Measurements from ENCODE around the gene ACP5.
A peak's percentile ranks its signal among the peaks of the same experiment; 100 is the strongest.

ACP5 gene

DNA sequence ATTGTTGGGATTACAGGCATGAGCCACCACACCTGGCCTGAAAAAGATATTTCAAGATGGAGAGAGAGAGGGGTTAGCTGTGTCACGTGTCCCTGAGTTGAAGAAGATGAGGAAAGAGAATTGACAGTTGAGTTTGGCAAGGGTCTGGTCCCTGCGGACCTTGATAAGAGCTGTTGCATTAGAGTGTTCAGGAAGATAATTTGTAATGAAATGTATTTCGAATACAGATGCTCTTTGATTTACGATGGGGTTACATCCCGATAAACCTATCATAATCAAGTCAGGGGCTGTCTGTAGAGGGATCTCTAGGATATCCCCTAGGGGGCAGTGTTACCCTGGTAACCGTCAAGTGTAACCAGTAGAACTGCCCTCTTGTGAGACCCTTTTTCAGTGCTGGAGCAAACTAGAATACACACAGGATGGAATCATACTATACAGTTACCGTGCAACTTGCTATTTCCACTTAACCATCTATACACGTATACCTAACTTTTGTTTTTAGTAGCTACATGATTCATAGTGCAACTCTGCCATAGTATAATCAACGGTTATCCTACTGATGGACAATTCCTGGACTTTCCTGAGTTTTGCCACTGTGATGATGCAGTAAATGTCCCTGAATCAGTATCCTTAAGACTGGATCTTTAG, 16.9 kb downstream of the ACP5 start:
- peaks cover 31% of the 10 kb centered on the region for H3K79me2 ChIP-seq (ENCODE audit: low read length)
- peak; percentile 77 for DNase-seq
- H3K9me3 ChIP-seq (replicated peaks; ENCODE audit: insufficient read depth, low read length) = no peaks in the 10 kb centered on the region
- peak overlapping the region; percentile 71; the same call in 1 of the 2 replicates for H3K9ac ChIP-seq (ENCODE audit: low read length)
- peak overlapping the region; percentile 75; the same call in 1 of the 2 replicates for H3K4me2 ChIP-seq (ENCODE audit: low read depth, low read length)
- no peaks in the 10 kb centered on the region for H3K27me3 ChIP-seq (replicated peaks; ENCODE audit: insufficient read depth, low read length)
- peak overlapping the region; percentile 79; the same call in 1 of the 2 replicates for H3K4me3 ChIP-seq (ENCODE audit: low read length)
- peaks cover 7% of the 10 kb centered on the region for H3F3A ChIP-seq (ENCODE audit: insufficient read depth, low read length)
- no peaks in the 10 kb centered on the region for H3K36me3 ChIP-seq (replicated peaks; ENCODE audit: insufficient read depth, low read length)
- TF ChIP-seq CTCF (IDR thresholded peaks at IDR 0.05; ENCODE audit: low read length) (peak; percentile 82), EZH2 (optimal IDR thresholded peaks at IDR 0.05; ENCODE audit: low read depth, low read length) (no peak)
- no peak overlapping the region for H2AFZ ChIP-seq (ENCODE audit: low read length)
- no peaks in the 10 kb centered on the region for H3K9me2 ChIP-seq (replicated peaks; ENCODE audit: insufficient read depth, low read length)
- peaks cover 6% of the 10 kb centered on the region; the same call in 1 of the 2 replicates for H3K4me1 ChIP-seq (ENCODE audit: low read length)
- no peak overlapping the region for H3K27ac ChIP-seq (ENCODE audit: low read length)
- H4K20me1 ChIP-seq (ENCODE audit: insufficient read depth, low read length) = no peaks in the 10 kb centered on the region

- H3K9ac ChIP-seq (ENCODE audit: low read length) = peak within 1 kb of the TSS; percentile 71
- no peaks in the 10 kb centered on the region for H3K9me2 ChIP-seq (replicated peaks; ENCODE audit: insufficient read depth, low read length)
- H3F3A ChIP-seq (ENCODE audit: insufficient read depth, low read length) = peaks cover 7% of the 10 kb centered on the region
- peaks cover 6% of the 10 kb centered on the region; the same call in 1 of the 2 replicates for H3K4me1 ChIP-seq (ENCODE audit: low read length)
- H3K4me2 ChIP-seq (ENCODE audit: low read depth, low read length) = peak within 1 kb of the TSS; percentile 83
- H3K79me2 ChIP-seq (ENCODE audit: low read length) = peaks cover 35% of the 10 kb centered on the region
- H3K27ac ChIP-seq (ENCODE audit: low read length) = peak within 1 kb of the TSS; percentile 57; the same call in 1 of the 2 replicates
- H2AFZ ChIP-seq (ENCODE audit: low read length) = peak within 1 kb of the TSS; percentile 94
- no peaks in the 10 kb centered on the region for H3K9me3 ChIP-seq (replicated peaks; ENCODE audit: insufficient read depth, low read length)
- H3K27me3 ChIP-seq (replicated peaks; ENCODE audit: insufficient read depth, low read length) = no peaks in the 10 kb centered on the region
- TF ChIP-seq EZH2 (optimal IDR thresholded peaks at IDR 0.05; ENCODE audit: low read depth, low read length) (no peak), CTCF (IDR thresholded peaks at IDR 0.05; ENCODE audit: low read length) (peak; percentile 30), EZH2phosphoT487 (IDR thresholded peaks at IDR 0.05; ENCODE audit: low read length) (no peak)
- peak within 1 kb of the TSS; percentile 79 for H3K4me3 ChIP-seq (ENCODE audit: low read length)
- no peaks in the 10 kb centered on the region for H3K36me3 ChIP-seq (replicated peaks; ENCODE audit: insufficient read depth, low read length)
- H4K20me1 ChIP-seq (ENCODE audit: insufficient read depth, low read length) = no peaks in the 10 kb centered on the region
- peak; percentile 99 for DNase-seq
Measured at GRCh38 chr19:11558881-11559828, 18.3 kb downstream of the ACP5 start, which contains the start of gene ELOF1. TSS of gene ELOF1 (minus strand) at chr19:11559230. CDS start at chr19:11554347, 4,883 bp downstream.

DNA sequence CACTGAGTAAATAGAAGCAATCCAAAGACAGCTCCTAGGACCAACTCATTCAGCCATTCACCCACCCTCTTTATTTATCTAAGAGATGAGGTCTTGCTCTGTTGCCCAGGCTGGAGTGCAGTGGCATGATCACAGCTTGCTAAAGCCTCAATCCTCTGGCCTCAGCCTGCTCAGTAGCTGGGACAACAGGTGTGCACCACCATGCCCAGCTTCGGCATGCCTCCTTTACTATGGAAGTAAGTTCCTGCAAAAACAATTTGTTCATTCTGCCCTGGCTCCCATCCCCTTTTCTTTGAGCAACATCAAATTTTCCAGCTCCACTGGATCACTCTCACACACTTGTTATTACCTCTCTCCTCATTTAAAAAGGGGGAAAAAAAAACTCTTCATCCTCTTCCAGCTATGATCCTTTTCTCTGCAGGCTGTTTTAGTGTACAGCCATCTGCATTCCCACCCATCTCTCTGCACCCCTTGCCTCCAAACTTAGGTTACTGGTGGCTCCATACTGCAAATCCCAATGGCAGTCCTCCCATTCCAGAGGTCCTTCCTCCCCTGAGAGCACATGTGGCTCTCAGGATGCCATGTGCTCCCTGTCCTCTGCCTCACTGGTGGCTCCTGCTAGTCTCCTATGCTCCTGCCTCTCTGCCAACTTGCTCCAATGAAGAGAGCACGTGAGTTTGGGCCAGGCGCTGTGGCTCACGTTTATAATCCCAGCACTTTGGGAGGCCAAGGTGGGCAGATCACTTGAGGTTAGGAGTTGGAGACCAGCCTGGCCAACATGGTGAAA, 20.6 kb downstream of the ACP5 start:
- Histone ChIP-seq H3K4me3 (ENCODE audit: low read length) (no peak overlapping the region), H3K36me3 (replicated peaks; ENCODE audit: insufficient read depth, low read length) (no peaks in the 10 kb centered on the region)

More for the DNA sequence above, 20.6 kb downstream of the ACP5 start:
- no peaks in the 10 kb centered on the region for H3K27me3 ChIP-seq (replicated peaks; ENCODE audit: insufficient read depth, low read length)
- H3K79me2 ChIP-seq (ENCODE audit: low read length) = peaks cover 35% of the 10 kb centered on the region
- peaks cover 7% of the 10 kb centered on the region for H3F3A ChIP-seq (ENCODE audit: insufficient read depth, low read length)
- TF ChIP-seq EZH2 (optimal IDR thresholded peaks at IDR 0.05; ENCODE audit: low read depth, low read length) (no peak), CTCF (IDR thresholded peaks at IDR 0.05; ENCODE audit: low read length) (no peak), EZH2phosphoT487 (IDR thresholded peaks at IDR 0.05; ENCODE audit: low read length) (no peak)
- H3K4me1 ChIP-seq (ENCODE audit: low read length) = peaks cover 6% of the 10 kb centered on the region; the same call in 1 of the 2 replicates
- H2AFZ ChIP-seq (ENCODE audit: low read length) = no peak overlapping the region
- H3K27ac ChIP-seq (ENCODE audit: low read length) = no peak overlapping the region
- no peak overlapping the region for H3K9ac ChIP-seq (ENCODE audit: low read length)
- H3K4me2 ChIP-seq (ENCODE audit: low read depth, low read length) = no peak overlapping the region
- no peak for DNase-seq
- H4K20me1 ChIP-seq (ENCODE audit: insufficient read depth, low read length) = no peaks in the 10 kb centered on the region
- H3K9me2 ChIP-seq (replicated peaks; ENCODE audit: insufficient read depth, low read length) = no peaks in the 10 kb centered on the region
- no peaks in the 10 kb centered on the region for H3K9me3 ChIP-seq (replicated peaks; ENCODE audit: insufficient read depth, low read length)

Data from MM.1S (cell line).